Breast epithelium (tissue), 3 donors: Measurements from ENCODE around the gene CALML3.

ENCODE experiments used
- POLR2AphosphoS5 ChIP-seq, 3 donors: sonication (generic); formaldehyde crosslinking; IDR thresholded peaks; one replicate each; pipeline ENCODE4 v1.6.1; 2017; ENCODE audit warnings: antibody characterized with exemption in 3 of 3
- TF ChIP-seq, protein P1 (sequence below), 3 donors: fragments of 450-650 bp; IDR thresholded peaks; one replicate each; pipeline ENCODE4 v1.5.1; 2016 to 2017; ENCODE audit warnings: antibody characterized with exemption in 3 of 3, mild to moderate bottlenecking in 3 of 3, moderate library complexity in 3 of 3

DNA sequence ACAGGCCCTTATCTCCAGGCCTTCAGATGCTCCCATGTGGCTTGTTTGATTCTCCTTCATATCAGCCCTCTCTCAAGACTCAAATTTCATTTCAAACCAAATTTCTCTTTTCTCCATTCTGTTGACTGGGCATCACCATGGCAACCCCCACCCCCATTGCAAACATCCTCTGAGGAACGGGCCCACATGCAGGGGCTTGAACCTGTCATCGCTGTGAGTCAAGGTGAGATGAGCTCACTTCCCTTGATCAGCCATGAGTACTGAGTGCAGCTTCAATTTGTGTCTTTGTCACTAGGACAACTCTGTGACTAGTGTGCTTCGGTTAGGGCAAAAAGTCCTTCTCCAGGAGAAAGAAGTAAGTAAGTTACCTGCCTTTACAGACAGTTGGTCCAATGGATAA, 41.9 kb downstream of the CALML3 start:
- TF ChIP-seq, protein P1, sequence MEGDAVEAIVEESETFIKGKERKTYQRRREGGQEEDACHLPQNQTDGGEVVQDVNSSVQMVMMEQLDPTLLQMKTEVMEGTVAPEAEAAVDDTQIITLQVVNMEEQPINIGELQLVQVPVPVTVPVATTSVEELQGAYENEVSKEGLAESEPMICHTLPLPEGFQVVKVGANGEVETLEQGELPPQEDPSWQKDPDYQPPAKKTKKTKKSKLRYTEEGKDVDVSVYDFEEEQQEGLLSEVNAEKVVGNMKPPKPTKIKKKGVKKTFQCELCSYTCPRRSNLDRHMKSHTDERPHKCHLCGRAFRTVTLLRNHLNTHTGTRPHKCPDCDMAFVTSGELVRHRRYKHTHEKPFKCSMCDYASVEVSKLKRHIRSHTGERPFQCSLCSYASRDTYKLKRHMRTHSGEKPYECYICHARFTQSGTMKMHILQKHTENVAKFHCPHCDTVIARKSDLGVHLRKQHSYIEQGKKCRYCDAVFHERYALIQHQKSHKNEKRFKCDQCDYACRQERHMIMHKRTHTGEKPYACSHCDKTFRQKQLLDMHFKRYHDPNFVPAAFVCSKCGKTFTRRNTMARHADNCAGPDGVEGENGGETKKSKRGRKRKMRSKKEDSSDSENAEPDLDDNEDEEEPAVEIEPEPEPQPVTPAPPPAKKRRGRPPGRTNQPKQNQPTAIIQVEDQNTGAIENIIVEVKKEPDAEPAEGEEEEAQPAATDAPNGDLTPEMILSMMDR (IDR thresholded peaks at IDR 0.05), result no peak
- TF ChIP-seq POLR2AphosphoS5 (IDR thresholded peaks at IDR 0.05), result no peak
